NCI-H774 (cell line): ENCODE measurements around the gene SMIM24.
"Not testable (repeated sequence)": the region's sequence is repeated elsewhere in the genome, so short reads cannot be mapped to it uniquely, and the experiment has no call there.

ENCODE experiments used
- DNase-seq: peaks from one replicate; lab custom pipeline; 2025; lab: John Stamatoyannopoulos, UW

The SMIM24 gene

DNA sequence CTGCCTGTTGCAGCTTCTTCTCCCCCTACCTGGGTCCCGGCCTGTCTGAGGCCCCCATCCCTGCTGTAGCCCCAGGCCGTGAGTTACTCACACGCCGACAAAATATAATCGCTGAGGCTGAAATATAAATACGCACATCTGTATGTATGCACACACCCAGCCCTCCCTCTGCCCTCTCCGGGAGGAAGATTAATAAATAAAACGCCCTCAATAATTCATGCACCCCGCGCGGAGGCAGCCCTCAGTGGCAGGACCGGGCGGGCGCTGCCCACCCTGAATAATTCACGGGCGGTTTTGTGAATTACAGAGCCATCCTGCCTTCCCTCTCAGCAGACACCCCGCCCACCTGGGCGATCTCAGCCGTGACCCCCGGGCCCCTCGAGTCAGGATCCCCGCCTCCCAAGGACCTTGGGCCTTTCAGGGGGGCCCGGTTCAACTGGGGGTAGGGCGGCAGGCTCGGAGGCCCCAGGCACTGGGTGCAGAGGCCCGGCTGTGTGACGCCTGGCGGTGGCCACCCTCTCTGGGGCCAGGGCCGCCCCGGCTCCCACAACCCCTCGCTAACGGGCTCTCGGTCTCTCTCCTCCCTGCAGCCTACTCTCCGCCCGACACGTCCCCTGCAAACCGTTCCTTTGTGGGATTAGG lies 24.2 kb downstream of the SMIM24 start:
- no peak for DNase-seq

DNA sequence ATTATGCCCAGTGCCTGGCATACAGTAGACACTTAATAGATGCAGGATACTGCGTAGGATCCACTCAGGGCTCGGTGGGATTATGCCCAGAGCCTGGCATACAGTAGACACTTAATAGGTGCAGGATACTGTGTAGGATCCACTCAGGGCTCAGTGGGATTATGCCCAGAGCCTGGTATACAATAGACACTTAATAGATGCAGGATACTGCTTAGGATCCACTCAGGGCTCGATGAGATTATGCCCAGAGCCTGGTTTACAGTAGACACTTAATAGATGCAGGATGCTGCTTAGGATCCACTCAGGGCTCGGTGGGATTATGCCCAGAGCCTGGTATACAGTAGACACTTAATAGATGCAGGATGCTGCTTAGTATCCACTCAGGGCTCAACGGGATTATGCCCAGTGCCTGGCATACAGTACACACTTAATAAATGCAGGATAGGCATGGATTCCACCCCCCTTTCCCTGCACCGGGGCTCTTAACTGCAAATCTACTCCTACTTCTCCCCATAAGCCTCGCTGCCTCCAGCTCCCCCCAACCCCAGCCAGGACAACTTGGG lies 24.9 kb downstream of the SMIM24 start:
- no peak for DNase-seq

DNA sequence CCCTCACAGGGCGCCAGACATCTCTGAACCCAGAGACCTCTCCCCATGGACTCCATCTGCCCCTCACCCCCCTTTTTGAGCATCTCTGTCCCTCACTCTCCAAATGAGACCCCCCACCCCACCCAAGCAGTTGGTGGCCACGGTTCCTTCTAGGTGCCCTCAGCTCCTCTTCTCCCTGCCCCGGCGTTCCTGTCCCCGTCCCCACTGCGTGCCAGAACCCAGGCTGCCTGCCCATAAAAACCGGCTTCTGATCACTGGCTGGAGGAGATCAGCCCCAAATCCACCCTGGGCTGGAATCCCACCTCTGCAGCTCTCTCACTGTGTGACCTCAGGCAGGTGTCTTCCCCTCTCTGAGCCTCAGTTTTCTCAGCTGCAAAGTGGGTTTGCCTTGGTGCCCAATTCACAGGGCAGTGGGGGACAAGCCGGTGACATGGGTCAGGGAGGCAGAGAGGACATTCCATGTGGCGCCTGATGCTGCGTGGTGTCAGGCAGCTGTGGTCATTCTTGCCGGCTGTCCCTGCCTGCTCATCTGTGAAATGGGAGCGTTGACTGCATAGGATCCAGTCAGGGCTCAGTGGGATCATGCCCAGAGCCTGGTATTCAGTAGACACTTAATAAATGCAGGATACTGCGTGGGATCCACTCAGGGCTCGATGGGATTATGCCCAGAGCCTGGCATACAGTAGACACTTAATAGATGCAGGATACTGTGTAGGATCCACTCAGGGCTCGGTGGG lies 25.5 kb downstream of the SMIM24 start:
- DNase-seq, result no peak

DNA sequence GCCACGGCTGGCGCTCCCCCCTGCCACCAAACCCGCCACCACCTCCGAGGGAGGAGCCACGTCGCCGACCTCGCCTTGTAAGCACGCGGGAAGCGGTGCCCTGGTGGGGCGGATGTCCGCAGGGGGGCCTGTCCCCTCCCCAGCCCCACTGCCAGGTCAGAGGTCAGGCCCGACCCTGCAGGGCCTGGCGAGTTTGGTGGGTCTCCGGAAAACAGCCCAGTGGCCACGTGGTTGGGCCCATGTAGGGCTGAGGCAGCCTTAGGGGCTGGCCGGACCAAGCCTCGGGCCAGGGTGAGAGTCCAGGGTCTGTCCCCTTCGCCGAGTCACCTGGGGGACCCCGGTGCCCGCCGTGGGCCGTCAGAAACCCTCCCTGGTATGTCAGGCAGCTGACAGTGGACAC lies 26.5 kb downstream of the SMIM24 start:
- DNase-seq, result no peak

DNA sequence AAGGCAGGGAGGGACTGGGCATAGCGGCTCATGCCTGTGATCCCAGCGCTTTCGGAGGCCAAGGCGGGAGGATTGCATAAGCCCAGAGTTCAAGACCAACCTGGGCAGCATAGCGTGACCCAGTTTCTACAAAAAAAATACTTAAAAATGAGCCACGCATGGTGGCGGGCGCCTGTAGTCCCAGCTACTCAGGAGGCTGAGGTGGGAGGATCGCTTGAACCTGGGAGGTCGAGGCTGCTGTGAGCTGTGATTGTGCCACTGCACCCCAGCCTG lies 27.4 kb downstream of the SMIM24 start:
- DNase-seq, result not testable (repeated sequence)

DNA sequence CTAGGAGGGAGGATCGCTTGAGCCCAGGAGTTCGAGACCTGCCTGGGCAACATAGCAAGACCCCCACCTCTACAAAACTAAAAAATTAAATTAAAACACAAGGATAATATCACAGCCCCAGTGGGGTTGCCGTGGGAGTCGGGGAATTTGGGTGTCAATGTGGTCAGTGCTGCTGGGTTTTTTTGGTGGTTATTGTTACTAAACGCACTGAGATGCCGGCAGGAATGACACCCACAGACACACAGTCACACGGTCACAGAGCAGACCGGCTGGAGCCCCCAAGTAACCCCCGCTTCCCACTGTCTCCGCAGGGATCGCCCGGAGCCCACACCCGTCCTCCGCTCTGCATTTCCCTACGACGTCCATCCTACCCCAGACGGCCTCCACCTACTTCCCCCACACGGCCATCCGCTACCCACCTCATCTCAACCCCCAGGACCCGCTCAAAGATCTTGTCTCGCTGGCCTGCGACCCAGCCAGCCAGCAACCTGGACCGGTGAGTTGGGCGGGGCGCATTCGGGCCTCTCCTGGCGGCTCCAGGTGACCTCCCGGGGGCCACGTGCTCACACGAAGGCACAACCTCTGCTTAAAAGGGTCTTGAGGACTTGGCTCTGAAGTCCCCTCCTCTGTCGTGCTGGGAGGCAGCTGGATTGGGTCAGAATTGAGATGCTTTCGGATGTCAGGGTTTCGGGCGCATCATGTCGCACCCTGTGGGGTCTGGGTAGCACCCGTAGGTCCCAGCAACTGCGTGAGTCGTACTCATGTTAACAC lies 28.0 kb downstream of the SMIM24 start:
- DNase-seq, result no peak

DNA sequence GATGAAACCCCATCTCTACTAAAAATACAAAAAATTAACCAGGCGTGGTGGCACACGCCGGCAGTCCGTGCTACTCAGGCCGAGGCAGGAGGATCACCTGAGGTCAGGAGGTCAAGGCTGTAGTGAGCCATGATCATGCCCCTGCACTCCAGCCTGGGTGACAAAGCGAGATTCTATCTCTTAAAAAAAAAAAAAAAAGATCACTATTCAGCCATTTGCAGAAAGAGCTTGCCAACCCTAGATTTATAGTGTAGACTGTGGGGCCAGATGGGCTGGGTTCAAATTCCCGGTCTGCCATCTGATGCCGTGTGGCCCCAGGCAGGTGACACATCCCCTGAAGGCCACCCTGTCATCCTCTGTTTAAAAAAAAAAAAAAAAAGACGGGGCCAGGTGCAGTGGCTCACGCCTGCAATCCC lies 28.9 kb downstream of the SMIM24 start:
- no peak for DNase-seq

DNA sequence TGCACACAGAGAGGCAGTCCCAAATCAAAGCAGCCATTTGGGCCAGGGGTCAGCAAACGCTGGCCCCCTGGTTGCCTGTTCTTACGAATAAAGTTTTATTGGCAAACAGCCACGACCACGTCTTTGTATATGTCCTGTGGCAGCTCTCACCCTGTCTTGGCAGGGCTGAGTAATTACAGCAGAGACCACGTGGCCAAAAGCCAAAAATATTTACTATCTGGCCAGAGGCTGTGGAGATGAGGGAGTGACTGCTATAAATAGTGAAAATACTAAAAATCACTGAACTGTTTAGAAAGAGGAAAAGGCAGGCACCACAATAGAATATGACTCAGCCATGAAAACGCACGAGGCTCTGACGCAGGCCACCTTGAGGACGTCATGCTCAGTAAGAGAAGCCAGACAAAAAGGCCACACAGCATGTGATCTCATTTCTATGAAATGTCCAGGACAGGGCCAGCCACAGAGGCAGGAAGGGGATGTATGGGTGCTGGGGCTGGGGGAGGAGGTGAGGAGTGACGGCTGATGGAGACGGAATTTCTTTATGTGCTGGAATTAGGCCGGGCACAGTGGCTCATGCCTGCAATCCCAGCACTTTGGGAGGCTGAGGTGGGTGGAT lies 29.4 kb downstream of the SMIM24 start:
- DNase-seq, result no peak

DNA sequence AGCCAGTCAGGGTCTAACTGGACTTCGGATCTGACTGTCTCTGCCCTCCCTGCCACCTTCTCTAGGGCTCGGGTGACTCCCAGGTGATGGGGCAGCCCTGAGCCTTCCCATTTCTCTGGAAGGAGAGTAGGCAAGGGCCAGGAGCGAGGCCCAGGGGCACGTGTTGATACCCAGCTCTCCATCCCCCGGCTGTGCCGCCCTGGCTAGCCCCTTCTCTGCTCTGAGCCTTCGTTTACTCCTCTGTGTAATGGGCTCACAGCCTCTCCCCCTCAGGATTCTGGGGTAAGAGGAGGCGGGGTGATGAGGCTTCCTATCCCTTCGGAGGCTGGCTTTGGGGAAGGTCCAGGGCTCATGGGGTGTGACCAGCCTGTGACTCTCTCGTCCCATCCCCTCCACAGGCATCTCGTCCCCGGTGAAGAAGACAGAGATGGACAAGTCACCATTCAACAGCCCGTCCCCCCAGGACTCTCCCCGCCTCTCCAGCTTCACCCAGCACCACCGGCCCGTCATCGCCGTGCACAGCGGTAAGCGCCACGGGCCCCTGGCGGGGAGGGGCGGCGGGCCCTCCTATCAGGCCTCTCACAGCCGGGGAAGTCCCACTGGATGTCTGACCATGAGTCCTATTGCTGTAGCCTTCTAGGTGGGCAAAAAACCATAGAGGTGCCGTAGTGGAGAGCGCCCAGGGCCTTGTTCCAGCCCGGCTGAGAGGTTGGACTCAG lies 31.6 kb downstream of the SMIM24 start:
- no peak for DNase-seq

DNA sequence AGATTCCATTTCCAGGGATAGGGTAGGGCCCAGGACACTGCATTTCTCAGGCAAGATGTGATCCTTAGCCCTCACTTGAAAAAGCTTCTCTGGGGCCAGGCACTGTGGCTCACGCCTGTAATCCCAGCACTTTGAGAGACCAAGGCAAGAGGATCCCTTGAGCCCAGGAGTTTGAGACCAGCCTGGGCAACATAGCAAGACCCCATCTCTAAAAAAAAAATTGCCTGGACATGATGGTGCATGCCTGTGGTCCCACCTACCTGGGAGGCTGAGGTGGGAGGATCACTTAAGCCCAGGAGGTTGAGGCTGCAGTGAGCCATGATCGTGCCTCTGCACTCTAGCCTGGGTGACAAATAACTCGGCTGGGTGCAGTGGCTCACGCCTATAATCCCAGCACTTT lies 33.7 kb downstream of the SMIM24 start:
- DNase-seq, result not testable (repeated sequence)

DNA sequence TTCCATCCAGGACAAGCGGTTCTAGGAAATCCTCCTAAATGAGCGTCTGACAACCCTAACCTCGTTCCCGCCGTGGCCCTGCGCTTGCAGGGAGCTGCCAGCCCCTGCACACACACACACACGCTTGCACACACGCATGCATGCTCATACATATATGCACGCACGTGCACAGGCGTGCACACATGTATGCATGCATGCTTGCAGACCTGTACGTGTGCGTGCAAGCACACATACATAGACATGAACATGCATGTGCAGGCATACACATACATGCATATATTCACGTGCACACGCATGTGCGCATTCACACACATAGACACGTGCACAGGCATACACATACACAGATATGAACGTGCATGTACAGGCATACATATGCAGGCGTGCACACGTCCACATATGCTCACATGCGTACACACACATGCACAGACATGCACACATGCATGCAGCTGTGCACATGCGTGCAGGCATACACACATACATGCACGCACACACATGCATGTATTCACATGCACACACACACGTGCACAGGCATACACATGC lies 35.6 kb downstream of the SMIM24 start:
- DNase-seq, result no peak

DNA sequence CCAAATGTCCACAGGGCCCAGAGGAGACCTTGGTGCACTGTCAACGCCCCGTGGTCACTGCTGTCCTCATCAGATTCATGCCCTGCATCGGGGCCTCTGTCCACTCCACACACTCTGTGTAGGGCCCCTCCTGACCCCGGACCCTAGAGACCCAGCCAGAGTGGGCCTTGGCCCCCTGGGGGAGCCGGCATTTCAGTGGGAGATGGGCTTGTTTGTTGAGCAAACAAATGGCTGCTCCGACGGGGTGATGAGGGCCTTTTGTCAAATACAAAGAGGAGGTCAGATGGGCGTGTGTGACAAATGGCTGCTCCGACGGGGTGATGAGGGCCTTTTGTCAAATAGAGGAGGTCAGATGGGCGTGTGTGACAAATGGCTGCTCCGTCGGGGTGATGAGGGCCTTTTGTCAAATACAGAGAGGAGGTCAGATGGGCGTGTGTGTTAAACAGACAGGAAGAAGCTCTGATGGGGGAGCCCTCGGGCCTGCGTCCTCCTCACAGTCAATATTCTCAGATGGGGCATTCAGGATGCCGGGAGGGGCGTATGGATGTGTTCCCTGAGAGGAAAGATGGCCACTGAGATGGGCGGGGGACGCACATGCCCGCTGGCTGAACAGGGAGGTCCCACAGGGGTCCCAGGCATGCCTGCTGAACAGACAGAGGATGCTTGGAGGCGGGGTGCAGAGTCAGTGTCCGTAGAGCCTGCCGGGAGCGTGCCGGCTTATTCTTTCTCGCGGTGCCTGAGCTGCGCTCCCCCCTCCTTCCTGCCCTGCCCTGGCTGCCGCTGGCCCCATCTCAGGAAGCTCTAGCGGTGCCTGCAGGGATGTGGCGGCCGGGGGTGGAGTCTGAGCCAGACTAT lies 36.3 kb downstream of the SMIM24 start:
- DNase-seq, result no peak

DNA sequence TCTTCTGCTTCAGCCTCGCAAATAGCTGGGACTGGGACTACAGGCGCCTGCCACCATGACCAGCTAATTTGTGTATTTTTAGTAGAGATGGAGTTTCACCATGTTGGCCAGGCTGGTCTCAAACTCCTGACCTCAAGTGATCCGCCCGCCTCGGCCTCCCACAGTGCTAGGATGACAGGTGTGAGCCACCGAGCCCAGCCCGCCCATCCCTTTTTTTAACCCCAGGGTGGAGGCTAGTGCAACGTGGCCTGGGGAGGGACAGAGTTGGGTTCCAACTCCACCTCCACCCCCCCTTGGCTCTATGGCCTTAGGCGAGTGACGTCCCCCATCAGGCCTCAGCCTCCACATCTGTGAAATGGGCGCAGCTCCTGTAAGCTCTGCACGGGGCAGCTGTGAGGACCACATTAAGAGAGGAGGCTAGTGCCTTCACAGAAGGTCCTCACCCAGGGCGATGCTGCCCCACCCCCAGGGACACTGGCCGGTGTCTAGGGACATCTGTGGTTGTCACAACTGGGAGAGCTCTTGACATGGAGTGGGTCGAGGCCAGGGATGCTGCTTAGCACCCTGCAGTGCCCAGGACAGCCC lies 37.7 kb downstream of the SMIM24 start:
- no peak for DNase-seq

DNA sequence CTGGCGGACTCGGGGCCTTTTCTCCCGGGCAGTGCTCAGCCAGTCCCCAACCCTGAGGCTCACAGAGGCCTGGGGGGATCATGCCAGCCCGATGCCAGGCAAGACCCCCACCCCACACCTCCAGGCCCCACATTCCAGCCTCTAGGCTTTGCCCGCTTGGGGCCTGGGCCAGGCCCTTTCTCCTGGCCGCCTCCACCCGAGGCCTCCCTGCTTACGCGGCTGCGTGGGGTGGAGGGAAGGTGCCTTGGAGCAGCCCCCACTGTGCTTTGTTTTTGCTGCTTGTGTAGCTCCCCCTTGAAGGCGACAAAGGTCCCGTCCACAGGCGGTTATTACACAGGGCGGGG lies 38.4 kb downstream of the SMIM24 start:
- DNase-seq, result no peak

DNA sequence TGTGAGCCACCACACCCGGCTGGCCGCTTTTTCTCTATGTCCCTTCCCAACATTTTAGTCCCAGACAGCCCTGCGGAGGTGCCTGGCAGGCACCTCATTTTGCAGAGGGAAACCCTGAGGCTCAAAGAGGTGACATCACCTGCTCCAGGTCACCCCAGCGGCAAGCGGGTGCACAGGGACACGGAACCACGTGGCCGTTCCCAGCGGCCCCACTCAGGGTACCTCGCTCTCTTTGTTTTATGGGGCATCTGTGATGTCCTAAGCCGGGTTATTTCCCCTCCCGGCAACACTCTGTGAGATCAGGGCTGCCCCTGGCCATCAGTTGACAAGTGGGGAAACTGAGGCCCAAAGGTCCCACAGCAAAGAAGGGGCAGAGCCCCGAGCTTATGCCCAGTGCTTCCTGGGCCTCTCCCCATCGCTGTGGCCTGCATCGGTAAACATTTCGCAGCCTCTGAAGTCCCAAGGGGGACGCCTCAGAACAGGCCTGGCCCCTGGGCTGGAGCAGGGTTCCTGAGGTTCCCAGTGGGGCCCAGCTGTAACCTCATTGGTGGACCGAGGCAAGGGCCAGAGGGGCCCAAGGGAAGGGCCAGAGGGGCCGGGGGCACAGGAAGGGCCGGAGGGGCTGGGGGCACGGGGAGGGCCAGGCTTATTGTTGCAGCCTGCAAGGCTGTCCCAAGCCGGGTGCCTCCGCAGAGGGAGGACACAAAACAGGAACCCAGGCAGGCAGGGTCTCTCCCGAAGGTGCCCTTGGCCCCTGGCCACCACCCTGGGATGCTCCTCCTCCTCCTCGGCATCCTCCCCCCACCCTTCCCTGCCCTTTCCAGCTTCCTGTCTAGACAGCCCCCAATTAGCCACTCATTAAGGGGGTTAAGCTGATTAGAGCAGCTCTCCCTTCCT lies 39.0 kb downstream of the SMIM24 start:
- DNase-seq, result no peak

DNA sequence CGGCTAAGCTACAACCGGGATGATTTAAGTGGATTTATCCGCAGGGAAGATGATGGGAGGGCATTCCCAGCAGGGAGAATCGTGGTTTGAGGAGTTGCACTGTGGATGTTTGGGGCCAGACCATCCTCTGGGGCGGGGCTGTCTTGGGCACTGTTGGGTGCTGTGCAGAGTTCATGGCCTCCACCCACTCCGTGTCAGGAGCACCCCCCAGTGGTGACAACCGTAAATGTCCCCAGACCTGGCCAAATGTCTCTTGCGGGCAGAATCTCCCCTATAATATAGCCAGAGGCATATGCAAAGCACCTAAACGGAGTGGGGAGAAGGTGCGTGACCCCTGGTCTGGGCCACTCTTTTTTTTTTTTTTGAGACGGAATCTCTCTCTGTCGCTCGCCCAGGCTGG lies 40.2 kb downstream of the SMIM24 start:
- DNase-seq, result peak; percentile 12

DNA sequence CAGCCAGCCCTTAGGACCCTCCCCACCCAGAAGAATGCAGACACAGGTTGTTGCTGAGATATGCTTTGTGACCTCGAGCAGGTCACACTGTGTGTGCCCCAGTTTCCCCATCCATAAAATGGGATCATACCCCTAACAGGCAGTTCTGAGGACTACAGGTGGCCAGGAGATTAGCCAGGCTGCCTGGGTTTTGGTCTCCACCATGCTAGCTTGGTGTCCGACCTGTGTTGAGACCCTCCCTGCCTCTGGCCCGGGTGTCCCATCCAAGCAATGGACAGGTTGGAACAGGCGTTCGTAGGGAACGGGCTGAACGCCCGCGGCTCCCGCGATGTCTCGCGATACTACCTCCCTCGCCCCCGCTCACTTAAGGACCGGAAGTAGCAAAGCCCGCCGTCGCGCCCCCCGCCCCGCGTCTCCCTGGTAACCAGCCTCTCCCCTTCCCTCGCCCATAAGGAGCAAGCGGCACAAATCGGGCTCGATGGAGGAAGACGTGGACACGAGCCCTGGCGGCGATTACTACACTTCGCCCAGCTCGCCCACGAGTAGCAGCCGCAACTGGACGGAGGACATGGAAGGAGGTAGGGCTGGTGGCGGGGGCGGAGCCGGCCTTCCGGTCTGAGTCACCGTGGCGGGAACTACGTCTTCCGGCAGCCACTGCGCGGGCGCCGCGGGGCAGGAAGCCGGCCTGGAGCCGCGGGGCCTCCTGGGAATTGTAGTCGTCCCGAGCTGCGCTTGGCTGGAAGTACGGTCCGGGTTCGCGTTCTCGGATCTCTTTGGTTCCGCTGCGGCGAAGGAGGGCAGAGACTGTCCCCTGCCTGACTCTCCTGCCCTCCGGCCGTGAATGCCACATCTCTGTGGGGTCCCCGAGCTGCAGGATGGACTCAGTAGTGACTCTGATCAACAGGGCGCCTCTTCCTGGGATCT lies 45.4 kb downstream of the SMIM24 start:
- DNase-seq, result peak; percentile 93

DNA sequence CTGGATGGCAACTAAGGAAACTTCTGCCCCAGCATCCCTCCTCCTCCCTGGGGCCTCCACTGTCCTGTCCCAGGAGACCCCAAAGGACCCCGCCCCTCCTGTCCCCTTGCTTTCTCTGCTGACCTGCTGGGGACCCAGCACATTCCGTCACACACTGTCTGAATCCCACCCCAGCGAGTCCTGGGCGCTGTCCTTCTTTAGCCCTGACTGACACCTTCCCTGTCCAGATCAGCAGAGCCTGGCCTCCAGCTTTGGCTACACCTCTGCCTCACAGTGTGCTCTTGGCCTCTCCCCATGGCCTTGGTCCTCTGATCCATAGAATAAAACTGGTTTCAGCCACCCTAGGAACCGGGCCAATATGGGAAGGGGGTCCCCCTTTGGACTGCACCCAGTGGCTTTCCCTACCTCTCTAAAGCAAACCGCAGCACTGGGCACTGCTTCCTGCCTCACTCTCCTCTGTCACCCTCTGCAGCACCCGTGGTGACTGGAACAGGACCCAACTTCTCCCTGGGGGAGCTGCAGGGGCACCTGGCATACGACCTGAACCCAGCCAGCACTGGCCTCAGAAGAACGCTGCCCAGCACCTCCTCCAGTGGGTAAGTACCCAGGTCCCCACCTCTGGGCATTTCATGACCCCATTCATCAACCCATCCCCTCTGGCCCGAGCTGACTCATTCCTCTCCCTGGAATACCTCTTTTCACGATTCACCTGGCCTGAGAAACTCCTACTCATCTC lies 46.4 kb downstream of the SMIM24 start:
- DNase-seq, result no peak
